ENCODE results near the gene POLR2J.

POLR2J gene

GRCh38 chr7:102451371-102452054 is 27.2 kb downstream of the POLR2J start:
- no peak for DNase-seq (ENCODE audit: low spot score)
- no peak for TF ChIP-seq CTCF (IDR thresholded peaks at IDR 0.05)
- no peak overlapping the region for H3K4me3 ChIP-seq
- no peak overlapping the region for H3K27ac ChIP-seq

DNA sequence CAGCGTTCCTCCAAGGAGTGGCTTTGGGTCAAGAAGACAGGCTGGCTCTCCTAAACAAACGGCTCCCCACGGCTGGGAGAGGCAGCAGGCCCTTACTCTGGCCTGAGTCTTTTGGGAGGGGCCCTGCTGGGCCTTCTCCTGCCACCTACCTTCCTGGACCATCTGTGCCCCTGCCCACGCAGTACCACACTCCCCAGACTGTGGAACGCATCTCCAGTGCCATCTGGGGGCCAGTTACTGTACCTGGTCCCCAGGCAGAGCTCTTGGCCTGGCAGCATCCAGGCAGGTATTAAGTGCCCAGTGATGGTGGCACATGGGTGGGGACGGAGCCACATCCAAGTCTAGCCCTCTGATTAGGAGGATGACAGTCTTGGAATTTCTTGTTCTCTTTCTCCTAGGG is 28.5 kb downstream of the POLR2J start:
- DNase-seq (ENCODE audit: low spot score): no peak
- H3K4me3 ChIP-seq: no peak overlapping the region
- H3K27ac ChIP-seq: no peak overlapping the region
- TF ChIP-seq CTCF (IDR thresholded peaks at IDR 0.05): no peak

GRCh38 chr7:102449136-102449535 is 29.6 kb downstream of the POLR2J start:
- DNase-seq (ENCODE audit: low spot score): no peak
- Histone ChIP-seq H3K4me3 (no peak overlapping the region), H3K27ac (no peak overlapping the region)
- TF ChIP-seq CTCF (IDR thresholded peaks at IDR 0.05): no peak

DNA sequence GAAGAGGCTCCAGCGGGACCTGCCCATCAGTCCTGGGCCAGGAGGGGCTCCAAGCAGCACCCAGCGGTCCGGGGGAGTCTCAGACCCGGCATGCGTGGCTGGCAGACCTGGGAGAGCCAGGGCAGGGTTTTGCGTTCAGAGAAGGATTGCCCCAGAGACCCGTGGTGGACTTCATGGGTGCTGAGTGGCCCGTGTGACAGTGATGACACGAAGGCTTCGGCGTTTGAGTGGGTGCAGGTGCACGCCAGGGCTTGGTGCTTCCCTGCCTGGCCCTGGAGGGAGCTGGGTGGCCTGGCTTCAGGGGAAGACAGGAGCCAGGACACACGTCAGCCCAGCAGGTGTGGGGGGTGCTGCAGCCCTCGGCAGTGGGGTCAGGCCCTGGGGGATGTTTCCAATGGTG is 31.4 kb downstream of the POLR2J start:
- TF ChIP-seq CTCF (IDR thresholded peaks at IDR 0.05): no peak
- no peak overlapping the region for H3K4me3 ChIP-seq
- no peak overlapping the region for H3K27ac ChIP-seq
- no peak for DNase-seq (ENCODE audit: low spot score)

DNA sequence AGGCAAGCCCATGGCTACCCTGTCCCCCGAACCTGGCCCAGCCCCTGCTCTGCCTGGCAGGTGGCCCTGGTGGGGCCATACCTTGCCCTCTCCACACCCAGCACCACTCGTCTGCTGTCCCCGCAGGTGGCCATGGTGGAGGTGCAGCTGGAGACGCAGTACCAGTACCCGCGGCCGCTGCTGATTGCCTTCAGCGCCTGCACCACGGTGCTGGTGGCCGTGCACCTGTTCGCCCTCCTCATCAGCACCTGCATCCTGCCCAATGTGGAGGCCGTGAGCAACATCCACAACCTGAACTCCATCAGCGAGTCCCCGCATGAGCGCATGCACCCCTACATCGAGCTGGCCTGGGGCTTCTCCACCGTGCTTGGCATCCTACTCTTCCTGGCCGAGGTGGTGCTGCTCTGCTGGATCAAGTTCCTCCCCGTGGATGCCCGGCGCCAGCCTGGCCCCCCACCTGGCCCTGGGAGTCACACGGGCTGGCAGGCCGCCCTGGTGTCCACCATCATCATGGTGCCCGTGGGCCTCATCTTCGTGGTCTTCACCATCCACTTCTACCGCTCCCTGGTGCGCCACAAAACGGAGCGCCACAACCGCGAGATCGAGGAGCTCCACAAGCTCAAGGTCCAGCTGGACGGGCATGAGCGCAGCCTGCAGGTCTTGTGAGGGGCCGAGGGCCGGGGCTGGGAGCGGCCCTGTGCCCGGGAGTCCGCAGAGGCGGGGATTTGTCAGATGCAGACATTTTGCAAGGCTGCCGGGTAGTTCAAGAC is 32.1 kb downstream of the POLR2J start:
- no peak for TF ChIP-seq CTCF (IDR thresholded peaks at IDR 0.05)
- Histone ChIP-seq H3K27ac (no peak overlapping the region), H3K4me3 (no peak overlapping the region)
- DNase-seq (ENCODE audit: low spot score): no peak

- Histone ChIP-seq H3K4me3 (no peak overlapping the region), H3K27ac (no peak overlapping the region)
- TF ChIP-seq CTCF (IDR thresholded peaks at IDR 0.05): no peak
- DNase-seq (ENCODE audit: low spot score): no peak
These were observed 33.0 kb downstream of the POLR2J start for GRCh38 chr7:102445674-102446071.

All from coronary artery (tissue), 2 donors.